IMR-90 (cell line): ENCODE results near the gene TEAD4. TPM values are rescaled to one million over a fixed set of nuclear protein-coding genes. Genes with fewer than 3 reads are reported as not detected.

Source experiments
- polyA plus RNA-seq, 3 experiments: library from polyadenylated mRNA; depleted of rRNA; stranded (reverse); fragments of >200 nt; gene quantifications; 2 replicates each; pipeline ENCODE4 v1.2.3, GENCODE V29; 2012; ENCODE audit warnings: low replicate concordance in 1 of 3
- total RNA-seq: library from RNA; depleted of rRNA; stranded (reverse); fragments of >200 nt; gene quantifications from 2 replicates; pipeline ENCODE4 v1.2.3, GENCODE V29; 2012
- TF ChIP-seq, protein P1 (sequence below): fragments of 150-350 bp; IDR thresholded peaks from 2 replicates; pipeline ENCODE4 v1.6.1; 2017; ENCODE audit warnings: mild to moderate bottlenecking, antibody characterized with exemption, low read length, low read depth

The TEAD4 gene
- total and polyA plus RNA-seq, 2 of the 4 experiments (the other 2 are of a cell fraction): 8.8 to 24.9 TPM

DNA sequence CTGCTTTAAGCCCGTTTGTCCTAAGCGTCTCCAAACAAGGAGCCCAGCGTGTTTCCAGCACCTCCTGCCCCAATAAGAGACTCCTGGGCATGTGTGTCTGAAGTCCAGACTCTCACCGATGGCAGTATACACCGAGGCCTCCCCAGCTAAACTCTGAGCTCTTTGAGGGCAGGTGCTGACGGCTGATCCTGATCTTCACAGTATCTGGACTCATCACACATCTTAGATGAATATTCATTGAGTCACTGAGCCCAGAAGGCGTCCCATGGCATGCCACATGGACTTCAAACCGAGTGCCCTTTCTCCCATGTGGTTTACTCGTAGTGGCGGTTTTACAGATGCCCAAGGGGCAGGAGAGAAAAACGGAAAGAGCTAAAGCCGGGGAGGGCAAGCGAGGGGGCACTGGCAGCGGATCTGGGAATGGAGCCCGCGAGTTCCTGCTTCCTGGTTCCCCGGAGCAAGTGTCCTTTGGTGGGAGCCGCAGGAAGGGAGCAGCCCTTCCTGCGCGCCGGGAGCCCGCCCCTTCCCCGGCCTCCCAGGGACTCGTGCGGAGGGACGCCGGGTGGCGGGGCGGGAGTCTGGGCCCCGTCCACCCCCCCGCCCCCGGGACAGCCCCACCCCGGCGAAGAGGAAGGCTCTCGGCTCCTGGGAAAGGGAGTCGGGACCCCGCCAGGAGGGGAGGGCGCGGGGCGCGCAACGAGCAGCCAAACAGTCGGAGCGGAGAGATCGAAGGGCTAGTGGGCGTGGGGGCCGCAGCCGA lies 585 bp upstream of the TEAD4 start (continued):
- TF ChIP-seq, protein P1, sequence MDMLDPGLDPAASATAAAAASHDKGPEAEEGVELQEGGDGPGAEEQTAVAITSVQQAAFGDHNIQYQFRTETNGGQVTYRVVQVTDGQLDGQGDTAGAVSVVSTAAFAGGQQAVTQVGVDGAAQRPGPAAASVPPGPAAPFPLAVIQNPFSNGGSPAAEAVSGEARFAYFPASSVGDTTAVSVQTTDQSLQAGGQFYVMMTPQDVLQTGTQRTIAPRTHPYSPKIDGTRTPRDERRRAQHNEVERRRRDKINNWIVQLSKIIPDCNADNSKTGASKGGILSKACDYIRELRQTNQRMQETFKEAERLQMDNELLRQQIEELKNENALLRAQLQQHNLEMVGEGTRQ: no peak; the same call in 1 of the 2 replicates
